GM06990 (cell line): ENCODE results near the gene PPM1F.

Experiments used
- DNase-seq: peaks from one replicate; pipeline ENCODE4 v3.0.0-alpha.2; 2011; ENCODE audit not compliant: insufficient read length; ENCODE audit errors: extremely low read depth
- H3K27me3 ChIP-seq: replicated peaks from 2 replicates; pipeline ENCODE4 v1.6.0; 2011; ENCODE audit warnings: low read length; ENCODE audit not compliant: control insufficient read depth, insufficient read depth
- H3K36me3 ChIP-seq: 2 replicates; pipeline ENCODE4 v1.5.1; 2011; ENCODE audit warnings: low read length; ENCODE audit not compliant: control insufficient read depth, insufficient read depth
- H3K4me3 ChIP-seq: replicated peaks from 2 replicates; pipeline ENCODE4 v1.5.1; 2011; ENCODE audit warnings: low read depth, mild to moderate bottlenecking, control low read depth, low read length
- TF ChIP-seq, protein P1 (sequence below): IDR thresholded peaks from 2 replicates; pipeline ENCODE4 v1.5.1; 2011; ENCODE audit warnings: low read length, control low read depth, mild to moderate bottlenecking, inconsistent platforms; ENCODE audit not compliant: insufficient read depth, poor library complexity, severe bottlenecking

Gene PPM1F

DNA sequence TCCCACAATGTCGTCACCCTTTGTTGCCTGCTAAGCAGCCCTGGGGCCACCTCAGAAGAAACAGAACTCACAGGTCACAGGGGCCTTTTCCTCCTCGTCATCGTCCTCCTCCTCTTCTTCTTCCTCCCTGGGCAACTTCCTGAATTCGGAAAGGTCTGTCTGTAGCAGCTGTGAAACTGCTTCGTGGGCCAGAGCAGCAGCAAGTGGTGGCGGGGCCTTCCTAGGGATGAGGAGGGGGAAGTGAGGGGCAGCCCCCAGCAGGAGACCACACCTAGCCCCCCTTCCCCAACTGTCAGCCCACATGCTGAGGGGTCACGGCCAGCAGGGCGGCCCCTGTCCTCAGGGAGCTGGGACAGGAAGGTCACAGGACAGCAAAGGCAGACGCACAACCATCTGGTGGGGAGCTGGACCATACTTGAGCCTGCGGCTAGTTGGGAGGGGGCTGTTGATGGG, 13.2 kb downstream of the PPM1F start:
- no peak for DNase-seq
- TF ChIP-seq, protein P1, sequence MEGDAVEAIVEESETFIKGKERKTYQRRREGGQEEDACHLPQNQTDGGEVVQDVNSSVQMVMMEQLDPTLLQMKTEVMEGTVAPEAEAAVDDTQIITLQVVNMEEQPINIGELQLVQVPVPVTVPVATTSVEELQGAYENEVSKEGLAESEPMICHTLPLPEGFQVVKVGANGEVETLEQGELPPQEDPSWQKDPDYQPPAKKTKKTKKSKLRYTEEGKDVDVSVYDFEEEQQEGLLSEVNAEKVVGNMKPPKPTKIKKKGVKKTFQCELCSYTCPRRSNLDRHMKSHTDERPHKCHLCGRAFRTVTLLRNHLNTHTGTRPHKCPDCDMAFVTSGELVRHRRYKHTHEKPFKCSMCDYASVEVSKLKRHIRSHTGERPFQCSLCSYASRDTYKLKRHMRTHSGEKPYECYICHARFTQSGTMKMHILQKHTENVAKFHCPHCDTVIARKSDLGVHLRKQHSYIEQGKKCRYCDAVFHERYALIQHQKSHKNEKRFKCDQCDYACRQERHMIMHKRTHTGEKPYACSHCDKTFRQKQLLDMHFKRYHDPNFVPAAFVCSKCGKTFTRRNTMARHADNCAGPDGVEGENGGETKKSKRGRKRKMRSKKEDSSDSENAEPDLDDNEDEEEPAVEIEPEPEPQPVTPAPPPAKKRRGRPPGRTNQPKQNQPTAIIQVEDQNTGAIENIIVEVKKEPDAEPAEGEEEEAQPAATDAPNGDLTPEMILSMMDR: no peak
- Histone ChIP-seq H3K27me3 (no peaks in the 10 kb centered on the region), H3K36me3 (peaks cover 1% of the 10 kb centered on the region; the same call in 1 of the 2 replicates), H3K4me3 (no peak overlapping the region)

DNA sequence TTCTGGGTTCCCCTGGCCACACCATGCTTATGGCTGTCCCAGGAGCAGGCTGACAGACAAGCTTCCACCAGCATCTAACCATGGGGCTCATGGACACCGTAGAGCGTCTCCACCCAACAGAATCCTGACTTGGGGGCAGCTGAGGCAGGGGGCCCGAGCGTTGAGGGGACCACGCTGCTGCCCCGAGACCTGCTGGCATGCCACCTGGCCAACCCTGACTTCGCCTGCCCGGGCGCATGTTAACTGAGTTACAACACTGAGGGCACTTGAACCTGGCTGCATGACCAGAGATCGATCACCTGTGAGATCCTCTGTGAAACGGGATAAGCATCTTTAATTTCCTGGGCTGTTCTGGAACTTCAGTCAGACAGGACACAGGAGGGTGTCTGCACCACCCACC, 13.7 kb downstream of the PPM1F start:
- H3K27me3 ChIP-seq: no peaks in the 10 kb centered on the region
- TF ChIP-seq, protein P1: no peak
- peaks cover 1% of the 10 kb centered on the region; the same call in 1 of the 2 replicates for H3K36me3 ChIP-seq
- H3K4me3 ChIP-seq: no peak overlapping the region
- DNase-seq: no peak

DNA sequence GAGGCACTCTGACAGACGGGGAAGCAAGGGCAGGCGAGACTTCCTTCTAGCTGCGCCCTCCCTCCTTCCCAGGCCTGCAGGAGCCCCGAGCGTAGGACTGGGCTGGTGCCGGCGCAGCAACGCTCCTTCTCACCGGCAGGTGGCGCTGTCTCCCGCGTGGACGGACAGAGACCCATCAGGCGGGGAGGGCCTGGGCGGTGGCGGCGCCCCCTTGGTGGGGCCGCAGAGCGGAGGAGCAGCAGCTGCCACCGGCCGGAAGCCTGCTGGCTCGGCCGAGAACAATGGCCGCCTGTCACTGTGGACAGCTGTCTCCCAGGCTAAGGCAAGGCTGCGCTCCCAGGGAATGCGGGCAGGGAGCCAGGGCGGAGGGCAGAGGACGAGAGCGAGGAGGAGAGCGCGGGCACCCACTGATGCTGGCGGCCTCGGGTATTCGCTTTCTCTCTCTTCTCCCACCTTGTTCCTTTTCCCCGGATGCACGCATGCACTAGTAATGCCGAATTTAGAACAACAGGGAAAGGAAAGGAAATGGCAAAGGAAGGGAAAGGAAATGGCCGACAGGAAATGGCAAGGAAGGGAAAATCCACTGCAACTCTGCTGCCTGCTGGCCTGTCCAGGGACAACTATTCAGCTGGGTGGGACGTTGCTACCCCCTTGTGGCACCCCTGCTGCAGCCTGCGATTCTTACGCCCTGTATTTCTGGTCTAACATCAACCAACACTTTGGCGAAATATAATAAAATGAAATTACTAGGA, 14.4 kb downstream of the PPM1F start:
- no peaks in the 10 kb centered on the region for H3K27me3 ChIP-seq
- peaks cover 1% of the 10 kb centered on the region; the same call in 1 of the 2 replicates for H3K36me3 ChIP-seq
- peak; percentile 89 for DNase-seq
- H3K4me3 ChIP-seq: peak overlapping the region; percentile 68
- TF ChIP-seq, protein P1: peak; percentile 99

DNA sequence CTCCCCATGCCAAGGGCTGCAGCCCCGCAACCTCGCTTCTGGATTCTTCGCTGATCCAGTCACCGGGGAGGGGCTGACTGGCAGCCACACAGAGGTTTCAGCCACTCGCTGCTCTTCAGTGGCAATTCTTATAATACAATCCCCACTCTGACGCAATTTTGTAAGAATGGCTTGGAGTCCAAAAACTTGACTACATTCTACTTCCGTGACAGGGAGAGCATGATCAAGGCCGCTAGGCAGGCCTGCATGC, 14.9 kb downstream of the PPM1F start:
- H3K4me3 ChIP-seq: no peak overlapping the region; the same call in 1 of the 2 replicates
- no peak for DNase-seq

DNA sequence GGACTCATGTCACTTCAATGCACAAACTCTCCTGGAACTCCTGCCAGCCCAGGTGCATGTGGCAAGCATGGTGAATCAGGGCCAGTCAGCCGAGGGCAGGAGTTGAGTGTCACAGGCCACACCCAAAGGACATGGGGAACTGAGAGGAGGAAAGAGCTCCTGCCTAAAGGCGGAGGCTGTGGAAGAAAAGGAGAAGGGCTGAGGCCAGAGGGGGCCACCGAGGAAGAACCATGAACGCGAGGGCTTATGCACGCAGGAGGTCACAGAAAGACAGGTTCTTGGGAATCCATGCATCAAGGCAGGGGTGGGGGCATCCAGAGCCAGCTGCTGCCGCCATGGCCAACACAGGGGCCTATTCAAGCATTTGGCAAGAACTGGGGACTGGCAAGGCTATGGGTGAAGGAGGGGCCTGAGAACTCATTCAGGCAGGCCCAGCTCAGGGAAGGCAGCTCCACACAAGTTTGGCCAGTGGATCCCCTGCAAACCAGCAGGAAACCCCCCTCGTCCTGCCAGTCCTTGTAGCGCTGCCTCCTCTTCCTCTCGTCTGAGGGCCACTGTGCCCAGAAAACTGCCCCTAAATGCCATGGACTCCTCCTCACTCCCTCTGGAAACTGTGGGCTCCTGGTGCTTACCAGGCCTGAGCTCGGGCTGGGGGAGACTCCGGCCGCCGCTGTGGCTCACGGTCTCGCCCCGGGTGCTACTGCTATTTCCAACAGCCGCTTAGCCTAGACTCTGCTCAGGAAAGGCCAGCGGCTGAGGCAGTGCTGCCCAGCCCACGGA, 15.4 kb downstream of the PPM1F start:
- DNase-seq: no peak
- Histone ChIP-seq H3K36me3 (no peaks in the 10 kb centered on the region; the same call in 1 of the 2 replicates), H3K27me3 (no peaks in the 10 kb centered on the region), H3K4me3 (no peak overlapping the region)
- TF ChIP-seq, protein P1: no peak

More for the DNA sequence above, 14.9 kb downstream of the PPM1F start:
- Histone ChIP-seq H3K27me3 (no peaks in the 10 kb centered on the region), H3K36me3 (no peaks in the 10 kb centered on the region; the same call in 1 of the 2 replicates)
- TF ChIP-seq, protein P1: no peak
